H1 (cell line): ENCODE measurements around the gene ANKRD40.

Experiments used
- CEBPB ChIP-seq: IDR thresholded peaks from 2 replicates; pipeline ENCODE4 v1.6.1; 2012; ENCODE audit warnings: low read depth, low read length
- CTCF ChIP-seq, 3 experiments: IDR thresholded peaks; 1 replicate in 2 of 3; 2 replicates in 1 of 3; pipeline versions ENCODE4 v1.5.1 to v1.6.1; 2011; ENCODE audit warnings: low read length in 3 of 3, mild to moderate bottlenecking in 3 of 3, inconsistent platforms in 2 of 3, low read depth in 1 of 3, moderate library complexity in 1 of 3; ENCODE audit not compliant: insufficient read depth in 1 of 3; ENCODE audit errors: control extremely low read depth in 1 of 3
- EZH2 ChIP-seq: fragments of 200-600 bp; sonication (generic); IDR thresholded peaks from 2 replicates; pipeline ENCODE4 v1.7.1; 2012; ENCODE audit warnings: low read depth, mild to moderate bottlenecking, moderate library complexity, low read length, inconsistent platforms; ENCODE audit not compliant: severe bottlenecking
- KDM1A ChIP-seq: fragments of 200-600, 300-600 bp; sonication (generic); IDR thresholded peaks from 2 replicates; pipeline ENCODE4 v1.7.1; 2016; ENCODE audit warnings: mild to moderate bottlenecking, low read length, borderline replicate concordance
- POLR2A ChIP-seq, 2 experiments: IDR thresholded peaks; 1 replicate in 1 of 2; 2 replicates in 1 of 2; pipeline ENCODE4 v1.6.1; 2011; ENCODE audit warnings: low read depth in 2 of 2, low read length in 2 of 2, mild to moderate bottlenecking in 2 of 2; ENCODE audit errors: control extremely low read depth in 1 of 2
- POLR2AphosphoS5 ChIP-seq: IDR thresholded peaks from 2 replicates; pipeline ENCODE4 v1.6.1; 2011; ENCODE audit warnings: low read depth, low read length
- SIN3A ChIP-seq, 2 experiments: IDR thresholded peaks in 1 of 2; conservative IDR thresholded peaks in 1 of 2; 2 replicates each; pipeline ENCODE4 v1.6.1; 2011 to 2012; ENCODE audit warnings: low read length in 2 of 2, improper control_type of control experiment in 1 of 2, low read depth in 1 of 2, mild to moderate bottlenecking in 1 of 2
- YY1 ChIP-seq: IDR thresholded peaks from 2 replicates; pipeline ENCODE4 v1.6.1; 2011; ENCODE audit warnings: low read depth, mild to moderate bottlenecking, low read length

DNA sequence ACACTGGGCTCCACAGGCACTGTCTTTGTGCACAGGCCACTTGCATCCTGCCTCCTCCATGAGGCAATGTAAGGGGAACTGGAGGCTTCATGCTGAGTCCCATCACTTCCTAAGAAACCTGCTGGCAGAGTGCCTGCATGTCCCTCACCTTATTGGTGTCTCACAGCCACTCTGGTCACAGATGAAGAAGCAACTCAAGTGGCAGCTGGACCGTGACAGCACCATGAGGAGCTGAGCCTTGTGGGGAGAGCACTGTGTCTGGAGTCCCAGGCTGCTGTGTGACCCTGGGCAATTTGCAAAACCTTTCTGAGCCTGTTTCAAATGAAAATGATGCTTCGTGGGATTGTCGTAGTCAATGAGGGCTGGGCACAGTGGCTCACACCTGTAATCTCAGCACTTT lies 19.5 kb downstream of the ANKRD40 start:
- TF ChIP-seq POLR2AphosphoS5 = no peak
- no peak for TF ChIP-seq YY1
- TF ChIP-seq CTCF (IDR thresholded peaks at IDR 0.05; ENCODE audit: control extremely low read depth in 1 of 3, insufficient read depth in 1 of 3, low read depth in 1 of 3, low read length in 3 of 3) = no peak
- TF ChIP-seq EZH2 = no peak
- no peak for TF ChIP-seq POLR2A (IDR thresholded peaks at IDR 0.05; ENCODE audit: control extremely low read depth in 1 of 2, low read depth in 2 of 2, low read length in 2 of 2)
- TF ChIP-seq SIN3A (conservative IDR thresholded peaks at IDR 0.05 in 1 of 2, IDR thresholded peaks at IDR 0.05 in 1 of 2; ENCODE audit: low read depth in 1 of 2, low read length in 2 of 2) = no peak
- TF ChIP-seq CEBPB = no peak
- peak; percentile 44; the same call in 1 of the 2 replicates for TF ChIP-seq KDM1A
